Ovary (tissue), 9 donors: ENCODE measurements around the gene ALDH3B2. TPM values are rescaled to one million over a fixed set of nuclear protein-coding genes. Genes with fewer than 3 reads are reported as not detected.

Experiments used
- DNase-seq, 5 donors: peaks; one replicate each; pipeline ENCODE4 v3.0.0-alpha.2; 2019 to 2020
- H3K27ac ChIP-seq, 2 donors: fragments of 200-600 bp; one replicate each; pipeline versions ENCODE4 v1.5.1 to v1.8.0; 2019 to 2022
- H3K27me3 ChIP-seq: fragments of 200-600 bp; one replicate; pipeline ENCODE4 v1.8.0; 2022
- H3K36me3 ChIP-seq: fragments of 200-600 bp; sonication (generic); one replicate; pipeline ENCODE4 v1.5.1; 2019
- H3K4me1 ChIP-seq: one replicate; pipeline ENCODE4 v1.8.1; 2013; ENCODE audit warnings: mild to moderate bottlenecking, moderate library complexity; ENCODE audit not compliant: insufficient read depth
- H3K4me3 ChIP-seq: fragments of 200-600 bp; sonication (generic); one replicate; pipeline ENCODE4 v1.5.1; 2017
- H3K9me3 ChIP-seq, 2 donors: fragments of 200-600 bp in 1 of 2; sonication (generic) in 1 of 2; one replicate each; pipeline versions ENCODE4 v1.5.1 to v1.8.1; 2013 to 2019; ENCODE audit warnings: mild to moderate bottlenecking in 1 of 2, moderate library complexity in 1 of 2
- EP300 ChIP-seq: sonication (generic); formaldehyde crosslinking; IDR thresholded peaks from one replicate; pipeline ENCODE4 v1.6.1; 2017; ENCODE audit warnings: antibody characterized with exemption
- POLR2A ChIP-seq: fragments of 450-650 bp; IDR thresholded peaks from one replicate; pipeline ENCODE4 v1.6.1; 2017; ENCODE audit warnings: antibody characterized with exemption, mild to moderate bottlenecking, moderate library complexity
- whole genome bisulfite sequencing, 3 donors: extraction: QIAGEN DNeasy Blood & Tissue Kit in 1 of 3; methylation state at CpG; one replicate each; pipeline versions ENCODE4 v1.1.5 to v1.1.7; 2013 to 2017; 5-methylcytosine and 5-hydroxymethylcytosine counted together
- intact Hi-C, 4 donors: fragments of 100-400 bp; cut with DNase I; formaldehyde crosslinking; loops; one replicate each; pipeline versions ENCODE4 v1.11.0 to v1.15.1; 2022 to 2023
- polyA plus RNA-seq, 2 donors: library from polyadenylated mRNA; stranded (reverse); fragments of 200-250 nt in 1 of 2; fragments of 350-450 nt in 1 of 2; fragmentation: Illumina TruSeq in 1 of 2; extraction: RNeasy Lipid Tissue Mini Kit (QIAGEN cat#74804) in 1 of 2; gene quantifications; one replicate each; pipeline ENCODE4 v1.2.3, GENCODE V29; 2013 to 2014
- total RNA-seq, 7 donors: library from RNA; depleted of rRNA in 2 of 7; stranded (reverse); fragments of >200 nt in 2 of 7; fragmentation: NEBNext Ultra II Directional in 3 of 7; extraction: Animal tissue kit (Norgen Biotek cat#: 25700) in 3 of 7; gene quantifications; one replicate each; pipeline versions ENCODE4 v1.1.0 to v1.2.4, GENCODE V29; 2016 to 2023
- TF ChIP-seq, protein P1 (sequence below), 3 donors: fragments of 450-650 bp in 2 of 3; fragments of 200-600 bp in 1 of 3; IDR thresholded peaks; one replicate each; pipeline versions ENCODE4 v1.5.1 to v1.8.0; 2016 to 2022; ENCODE audit warnings: antibody characterized with exemption in 3 of 3, mild to moderate bottlenecking in 1 of 3
- donor health status: DM: no; HTN: no; CAD: no; lungs with moderate emphysema.
- donor health status: DM: no; HTN: no; CAD: no.
- donor health status: Bipolar disorder and iron deficiency.
- donor health status: DM: yes; HTN: yes; CAD: no.
- donor health status: DM: no; HTN: no; CAD: no.
- donor health status: DM: yes; HTN: yes; CAD: no.

ALDH3B2 gene
- total and polyA plus RNA-seq, 9 donors = 0.15 to 0.57 (median 0.27) TPM; not detected in 5

DNA sequence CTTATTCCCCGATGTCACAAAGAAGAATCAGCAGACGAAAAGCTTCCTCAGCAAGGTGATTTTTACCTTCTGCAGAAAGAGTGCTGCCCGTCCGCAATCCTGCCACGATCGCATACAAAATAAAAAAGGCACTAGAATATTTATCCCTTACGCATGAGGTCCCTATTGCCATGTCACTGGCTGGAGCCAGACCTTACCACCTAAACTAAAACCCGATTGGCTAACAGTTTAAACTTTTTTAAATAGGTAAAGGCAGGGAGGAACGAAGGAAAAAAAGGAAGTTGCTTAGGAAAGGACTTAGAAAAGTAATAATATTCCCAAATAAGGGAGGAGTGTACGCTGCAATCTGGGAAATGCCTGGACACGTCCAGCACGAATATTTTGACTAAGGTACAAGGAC lies 21.2 kb upstream of the ALDH3B2 start:
- Histone ChIP-seq H3K27me3 (no peaks in the 10 kb centered on the region), H3K4me3 (no peak overlapping the region), H3K27ac (no peak overlapping the region), H3K36me3 (no peaks in the 10 kb centered on the region), H3K9me3 (no peaks in the 10 kb centered on the region), H3K4me1 (no peaks in the 10 kb centered on the region)
- no peak for DNase-seq
- intact Hi-C loops = no loop called here
- WGBS, 3 donors = 63 to 80% (median 71%) methylated on average over 12 of the region's 12 CpGs
- no peak for TF ChIP-seq POLR2A
- no peak for TF ChIP-seq EP300
- TF ChIP-seq, protein P1, sequence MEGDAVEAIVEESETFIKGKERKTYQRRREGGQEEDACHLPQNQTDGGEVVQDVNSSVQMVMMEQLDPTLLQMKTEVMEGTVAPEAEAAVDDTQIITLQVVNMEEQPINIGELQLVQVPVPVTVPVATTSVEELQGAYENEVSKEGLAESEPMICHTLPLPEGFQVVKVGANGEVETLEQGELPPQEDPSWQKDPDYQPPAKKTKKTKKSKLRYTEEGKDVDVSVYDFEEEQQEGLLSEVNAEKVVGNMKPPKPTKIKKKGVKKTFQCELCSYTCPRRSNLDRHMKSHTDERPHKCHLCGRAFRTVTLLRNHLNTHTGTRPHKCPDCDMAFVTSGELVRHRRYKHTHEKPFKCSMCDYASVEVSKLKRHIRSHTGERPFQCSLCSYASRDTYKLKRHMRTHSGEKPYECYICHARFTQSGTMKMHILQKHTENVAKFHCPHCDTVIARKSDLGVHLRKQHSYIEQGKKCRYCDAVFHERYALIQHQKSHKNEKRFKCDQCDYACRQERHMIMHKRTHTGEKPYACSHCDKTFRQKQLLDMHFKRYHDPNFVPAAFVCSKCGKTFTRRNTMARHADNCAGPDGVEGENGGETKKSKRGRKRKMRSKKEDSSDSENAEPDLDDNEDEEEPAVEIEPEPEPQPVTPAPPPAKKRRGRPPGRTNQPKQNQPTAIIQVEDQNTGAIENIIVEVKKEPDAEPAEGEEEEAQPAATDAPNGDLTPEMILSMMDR (IDR thresholded peaks at IDR 0.05) = no peak

DNA sequence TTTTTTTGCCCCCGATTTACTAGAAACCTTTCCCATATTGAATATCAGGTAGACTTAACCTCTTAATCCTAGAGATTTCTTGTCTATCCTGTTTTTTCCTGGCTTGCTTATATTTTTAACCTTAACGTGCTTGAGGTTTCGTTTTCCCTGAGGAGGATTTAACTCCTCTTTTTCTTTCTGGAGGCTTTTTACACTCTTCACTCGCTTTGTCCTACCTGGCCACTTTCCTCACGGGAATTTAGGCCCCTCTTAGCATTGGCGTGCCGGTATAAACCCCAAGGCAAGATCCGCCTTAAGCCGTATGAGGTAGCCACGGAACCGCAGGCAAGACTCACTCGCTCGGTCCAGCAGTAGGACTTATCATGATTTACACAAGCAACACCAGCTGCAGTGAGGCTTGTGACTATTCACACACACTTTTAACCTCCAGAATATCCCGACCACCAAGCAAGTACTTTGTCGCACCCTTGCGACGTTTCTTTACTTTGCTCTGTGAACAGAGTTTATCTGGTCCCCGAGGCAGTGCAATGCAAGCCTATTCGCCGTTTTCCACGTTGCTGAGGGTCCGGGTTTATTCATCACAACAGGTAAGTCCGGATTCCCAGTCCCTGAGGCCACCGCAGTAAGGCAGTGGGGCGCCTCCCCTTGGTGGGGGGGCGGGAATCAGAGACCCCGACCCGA lies 20.6 kb upstream of the ALDH3B2 start:
- WGBS, 3 donors = 69 to 90% (median 76%) methylated on average over 28 of the region's 28 CpGs
- no peak for DNase-seq
- intact Hi-C loops = no loop called here
- no peaks in the 10 kb centered on the region for H3K4me1 ChIP-seq
- no peaks in the 10 kb centered on the region for H3K36me3 ChIP-seq
- no peak overlapping the region for H3K27ac ChIP-seq
- TF ChIP-seq, protein P1 (IDR thresholded peaks at IDR 0.05) = no peak
- TF ChIP-seq POLR2A = no peak
- no peak for TF ChIP-seq EP300
- no peaks in the 10 kb centered on the region for H3K9me3 ChIP-seq
- no peaks in the 10 kb centered on the region for H3K27me3 ChIP-seq
- no peak overlapping the region for H3K4me3 ChIP-seq

DNA sequence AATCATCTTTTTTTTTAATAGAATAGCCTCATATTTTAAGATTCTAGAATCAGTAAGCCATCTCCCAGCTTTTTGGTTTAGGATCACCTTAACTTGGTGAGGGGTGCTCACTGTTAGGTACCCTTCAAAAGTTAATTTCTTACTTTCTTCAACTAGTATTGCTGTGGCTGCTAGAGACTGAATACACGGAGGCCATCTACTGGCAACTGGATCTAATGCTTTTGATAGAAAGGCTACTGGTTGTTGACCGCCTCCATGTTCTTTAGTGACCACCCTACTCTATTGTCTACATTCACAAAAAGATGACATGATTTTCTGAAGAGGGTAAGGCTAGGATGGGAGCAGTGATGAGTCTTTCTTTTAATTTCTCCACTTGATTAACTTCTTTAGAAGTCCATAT lies 16.7 kb upstream of the ALDH3B2 start:
- intact Hi-C loops = no loop called here
- H3K36me3 ChIP-seq = no peaks in the 10 kb centered on the region
- DNase-seq = no peak
- 45 to 53% (median 52%) methylated on average over 2 of the region's 2 CpGs for WGBS, 3 donors
- no peaks in the 10 kb centered on the region for H3K9me3 ChIP-seq
- TF ChIP-seq POLR2A = no peak
- TF ChIP-seq EP300 = no peak
- TF ChIP-seq, protein P1 (IDR thresholded peaks at IDR 0.05) = no peak
- H3K4me3 ChIP-seq = no peak overlapping the region
- no peak overlapping the region for H3K27ac ChIP-seq
- H3K27me3 ChIP-seq = no peaks in the 10 kb centered on the region
- peaks cover under 1% of the 10 kb centered on the region for H3K4me1 ChIP-seq

DNA sequence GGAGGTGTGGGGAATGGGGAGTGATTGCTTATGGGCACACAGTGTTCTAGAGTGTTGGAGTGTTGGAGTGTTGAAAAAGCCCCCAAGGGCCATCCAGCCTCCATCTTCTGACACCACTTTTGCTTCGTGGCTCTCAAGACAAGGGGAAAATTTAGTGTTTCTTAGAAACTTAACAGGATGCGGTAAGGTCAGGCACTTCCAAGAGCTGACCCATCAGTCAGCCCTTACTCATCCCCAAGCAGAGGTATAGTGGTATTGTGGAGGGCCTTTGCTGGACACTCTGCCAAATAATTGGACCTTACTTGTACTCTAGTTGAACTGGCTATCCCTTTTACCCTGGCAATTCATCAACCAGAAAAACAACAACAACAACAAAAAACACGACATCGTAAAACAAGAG lies 14.8 kb upstream of the ALDH3B2 start:
- Histone ChIP-seq H3K4me1 (peaks cover 1% of the 10 kb centered on the region), H3K27me3 (no peaks in the 10 kb centered on the region), H3K4me3 (no peak overlapping the region), H3K27ac (no peak overlapping the region), H3K9me3 (no peaks in the 10 kb centered on the region), H3K36me3 (no peaks in the 10 kb centered on the region)
- 69 to 82% (median 75%) methylated on average over 4 of the region's 4 CpGs for WGBS, 3 donors
- intact Hi-C loops = no loop called here
- TF ChIP-seq POLR2A (no peak), EP300 (no peak)
- TF ChIP-seq, protein P1 (IDR thresholded peaks at IDR 0.05) = no peak
- no peak for DNase-seq
